Stomach smooth muscle (tissue), 2 donors: ENCODE results near the gene MRPL24.

Experiments used
- H3K27ac ChIP-seq: one replicate; pipeline ENCODE4 v1.7.0; 2013; ENCODE audit warnings: mild to moderate bottlenecking, low read length, inconsistent platforms
- H3K27me3 ChIP-seq, 2 donors: one replicate each; pipeline ENCODE4 v1.7.0; 2013; ENCODE audit warnings: low read length in 2 of 2; ENCODE audit not compliant: insufficient read depth in 2 of 2, control insufficient read depth in 1 of 2
- H3K36me3 ChIP-seq, 2 donors: one replicate each; pipeline ENCODE4 v1.7.0; 2013; ENCODE audit warnings: low read length in 2 of 2; ENCODE audit not compliant: control insufficient read depth in 2 of 2, insufficient read depth in 2 of 2
- H3K4me1 ChIP-seq: one replicate; pipeline ENCODE4 v1.7.0; 2013; ENCODE audit warnings: low read length; ENCODE audit not compliant: control insufficient read depth, insufficient read depth
- H3K4me3 ChIP-seq, 2 donors: one replicate each; pipeline ENCODE4 v1.7.0; 2013; ENCODE audit warnings: low read length in 2 of 2
- H3K9ac ChIP-seq, 2 donors: one replicate each; pipeline ENCODE4 v1.7.0; 2013; ENCODE audit warnings: low read length in 2 of 2, mild to moderate bottlenecking in 1 of 2
- H3K9me3 ChIP-seq, 2 donors: one replicate each; pipeline ENCODE4 v1.7.0; 2013; ENCODE audit warnings: low read length in 2 of 2; ENCODE audit not compliant: control insufficient read depth in 2 of 2
- donor health status: healthy.
- donor health status: Pancreatic carcinoma.

MRPL24 gene

GRCh38 chr1:156700736-156701531, 40.0 kb downstream of the MRPL24 start:
- Histone ChIP-seq H3K27ac (no peak overlapping the region), H3K27me3 (peaks cover 3 to 16% of the 10 kb centered on the region in 2 donors), H3K9ac (no peak overlapping the region)

GRCh38 chr1:156698995-156699394, 41.9 kb downstream of the MRPL24 start:
- H3K36me3 ChIP-seq: no peaks in the 10 kb centered on the region
- H3K27me3 ChIP-seq: peaks cover 3 to 16% of the 10 kb centered on the region in 2 donors
- peaks cover 2% of the 10 kb centered on the region for H3K4me1 ChIP-seq
- no peak overlapping the region for H3K27ac ChIP-seq
- no peak overlapping the region for H3K9ac ChIP-seq
- no peaks in the 10 kb centered on the region for H3K9me3 ChIP-seq
- no peak overlapping the region for H3K4me3 ChIP-seq

More at GRCh38 chr1:156700736-156701531, 40.0 kb downstream of the MRPL24 start:
- no peaks in the 10 kb centered on the region for H3K9me3 ChIP-seq
- H3K4me1 ChIP-seq: peaks cover 18% of the 10 kb centered on the region
- H3K4me3 ChIP-seq: no peak overlapping the region
- H3K36me3 ChIP-seq: no peaks in the 10 kb centered on the region

DNA sequence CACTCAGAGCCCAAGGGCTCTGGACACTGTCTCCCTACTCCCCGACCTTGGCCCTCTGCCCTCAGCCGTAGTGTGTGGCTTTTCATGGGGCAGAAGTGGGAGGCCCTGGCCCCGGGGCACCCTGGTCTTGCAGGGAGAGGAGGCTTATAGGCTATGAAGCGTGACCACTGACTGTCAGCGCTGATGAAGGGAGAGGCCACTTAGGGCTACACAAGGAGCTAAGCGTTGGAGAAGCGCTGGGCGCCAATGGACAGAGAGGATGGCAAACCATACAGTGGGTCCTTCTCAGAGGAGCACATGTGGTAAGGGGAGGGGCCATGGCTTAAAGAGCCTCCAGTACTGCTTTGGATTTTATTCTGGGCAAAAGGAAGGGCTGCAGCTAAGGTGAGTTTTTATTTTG, 43.4 kb downstream of the MRPL24 start:
- no peaks in the 10 kb centered on the region for H3K9me3 ChIP-seq
- H3K4me3 ChIP-seq: no peak overlapping the region
- no peak overlapping the region for H3K9ac ChIP-seq
- H3K27ac ChIP-seq: no peak overlapping the region
- H3K27me3 ChIP-seq: peaks cover 15 to 24% of the 10 kb centered on the region in 2 donors
- no peaks in the 10 kb centered on the region for H3K4me1 ChIP-seq
- H3K36me3 ChIP-seq: no peaks in the 10 kb centered on the region

GRCh38 chr1:156696755-156697154, 44.1 kb downstream of the MRPL24 start:
- Histone ChIP-seq H3K9me3 (no peaks in the 10 kb centered on the region), H3K4me1 (no peaks in the 10 kb centered on the region), H3K4me3 (no peak overlapping the region), H3K27me3 (peaks cover 23 to 29% of the 10 kb centered on the region in 2 donors), H3K36me3 (no peaks in the 10 kb centered on the region), H3K27ac (no peak overlapping the region), H3K9ac (no peak overlapping the region)

GRCh38 chr1:156694690-156694962, 46.3 kb downstream of the MRPL24 start:
- Histone ChIP-seq H3K9ac (no peak overlapping the region), H3K36me3 (no peaks in the 10 kb centered on the region), H3K4me3 (no peak overlapping the region), H3K27me3 (peaks cover 32 to 41% of the 10 kb centered on the region in 2 donors), H3K27ac (no peak overlapping the region), H3K9me3 (no peaks in the 10 kb centered on the region), H3K4me1 (peaks cover 2% of the 10 kb centered on the region)

- H3K27me3 ChIP-seq: peaks cover 36 to 39% of the 10 kb centered on the region in 2 donors
- H3K9me3 ChIP-seq: no peaks in the 10 kb centered on the region
- H3K4me1 ChIP-seq: peaks cover 7% of the 10 kb centered on the region
- no peak overlapping the region for H3K9ac ChIP-seq
- no peaks in the 10 kb centered on the region for H3K36me3 ChIP-seq
- no peak overlapping the region for H3K27ac ChIP-seq
- H3K4me3 ChIP-seq: no peak overlapping the region
These were observed 46.8 kb downstream of the MRPL24 start for GRCh38 chr1:156693848-156694689.

- Histone ChIP-seq H3K9ac (no peak overlapping the region), H3K4me1 (peaks cover 8% of the 10 kb centered on the region), H3K27ac (no peak overlapping the region), H3K27me3 (peaks cover 36 to 38% of the 10 kb centered on the region in 2 donors), H3K4me3 (no peak overlapping the region), H3K9me3 (no peaks in the 10 kb centered on the region), H3K36me3 (no peaks in the 10 kb centered on the region)
These were observed 47.7 kb downstream of the MRPL24 start for GRCh38 chr1:156692925-156693847.

DNA sequence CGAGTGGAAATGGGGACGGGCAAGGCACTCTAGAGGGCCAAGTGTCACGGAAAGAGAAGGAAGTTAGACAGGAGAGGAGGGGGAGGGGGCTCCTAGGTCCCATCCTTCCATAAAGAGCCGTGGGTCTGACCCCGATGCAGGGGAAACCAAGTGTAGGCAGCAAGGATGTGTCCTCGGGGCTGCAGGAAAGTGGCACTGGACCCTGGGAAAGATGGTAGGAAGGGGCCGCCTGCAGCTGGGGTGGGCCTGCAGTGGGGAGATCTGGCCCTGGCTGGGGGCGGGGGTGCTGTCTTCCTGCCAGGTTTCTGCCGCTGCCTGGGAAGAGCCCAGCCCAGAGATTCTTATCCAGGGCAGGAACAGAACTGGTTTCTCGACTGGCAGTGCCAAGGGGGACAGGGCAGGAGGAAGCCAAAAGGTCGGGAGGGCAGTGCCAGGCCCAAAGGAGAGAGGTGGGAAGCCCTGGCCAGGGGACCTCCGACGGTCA, 48.4 kb downstream of the MRPL24 start:
- H3K36me3 ChIP-seq: no peaks in the 10 kb centered on the region
- no peak overlapping the region for H3K4me3 ChIP-seq
- peaks cover 34 to 38% of the 10 kb centered on the region in 2 donors for H3K27me3 ChIP-seq
- no peak overlapping the region for H3K9ac ChIP-seq
- H3K27ac ChIP-seq: no peak overlapping the region
- peaks cover 8% of the 10 kb centered on the region for H3K4me1 ChIP-seq
- no peaks in the 10 kb centered on the region for H3K9me3 ChIP-seq

- H3K9ac ChIP-seq: no peak overlapping the region
- no peak overlapping the region for H3K27ac ChIP-seq
- H3K4me1 ChIP-seq: peaks cover 8% of the 10 kb centered on the region
- H3K9me3 ChIP-seq: no peaks in the 10 kb centered on the region
- peaks cover 34 to 38% of the 10 kb centered on the region in 2 donors for H3K27me3 ChIP-seq
- H3K4me3 ChIP-seq: no peak overlapping the region
- H3K36me3 ChIP-seq: no peaks in the 10 kb centered on the region
These were observed 49.0 kb downstream of the MRPL24 start for GRCh38 chr1:156691665-156692440.

- Histone ChIP-seq H3K9ac (no peak overlapping the region), H3K27ac (no peak overlapping the region), H3K36me3 (no peaks in the 10 kb centered on the region), H3K9me3 (no peaks in the 10 kb centered on the region), H3K27me3 (peaks cover 34 to 38% of the 10 kb centered on the region in 2 donors), H3K4me1 (peaks cover 8% of the 10 kb centered on the region), H3K4me3 (no peak overlapping the region)
These were observed 49.7 kb downstream of the MRPL24 start for GRCh38 chr1:156691191-156691590.
